DMS79 (cell line): ENCODE results near the gene RNASEH2C.
A peak's percentile ranks its signal among the peaks of the same experiment; 100 is the strongest.
"Not testable (repeated sequence)": the region's sequence is repeated elsewhere in the genome, so short reads cannot be mapped to it uniquely, and the experiment has no call there.

Experiments used
- DNase-seq: peaks from one replicate; lab custom pipeline; 2025; lab: John Stamatoyannopoulos, UW

RNASEH2C gene

GRCh38 chr11:65720211-65720934 is at the start of gene RNASEH2C:
RNASEH2C (minus strand) TSS chr11:65720798; CDS start chr11:65720758, 40 bp downstream.
- peak; percentile 79 for DNase-seq

GRCh38 chr11:65767806-65768205 is 47.2 kb upstream of the RNASEH2C start:
- DNase-seq, result not testable (repeated sequence)

DNA sequence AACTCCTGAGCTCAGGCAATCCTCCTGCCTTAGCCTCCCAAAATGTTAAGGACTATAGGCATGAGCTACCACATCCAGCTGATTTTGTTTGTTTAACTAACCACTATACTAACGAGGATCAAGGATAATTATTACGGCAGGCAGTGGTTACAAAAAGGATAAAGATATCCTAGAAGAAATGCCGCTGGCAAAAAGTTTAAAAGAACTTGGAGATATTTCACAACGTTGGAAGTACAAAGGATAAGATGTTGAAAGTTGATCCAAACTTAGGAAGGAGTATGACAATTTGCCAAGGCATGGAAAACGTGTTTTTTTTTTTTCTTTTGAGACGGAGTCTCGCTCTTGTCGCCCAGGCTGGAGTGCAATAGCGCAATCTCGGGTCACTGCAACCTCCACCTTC is 46.8 kb upstream of the RNASEH2C start:
- DNase-seq, result no peak

DNA sequence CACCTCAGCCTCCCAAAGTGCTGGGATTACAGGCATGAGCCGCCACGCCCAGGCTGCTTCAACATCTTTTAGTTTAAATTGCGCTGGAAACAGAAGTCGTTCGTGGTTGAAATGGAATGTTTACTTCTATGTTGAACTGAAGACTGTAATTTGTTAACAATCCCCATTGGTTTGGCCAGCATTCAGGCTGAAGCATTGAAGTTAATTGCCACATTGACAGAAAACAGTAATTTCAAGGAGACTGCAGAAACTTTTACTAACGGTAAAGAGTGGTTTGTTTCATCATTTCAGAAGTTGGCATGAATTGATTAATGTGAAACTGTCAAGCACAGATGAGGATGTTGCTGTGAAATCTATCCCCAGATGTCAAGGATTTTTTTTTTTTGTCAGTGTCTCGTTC is 45.9 kb upstream of the RNASEH2C start:
- DNase-seq, result no peak

DNA sequence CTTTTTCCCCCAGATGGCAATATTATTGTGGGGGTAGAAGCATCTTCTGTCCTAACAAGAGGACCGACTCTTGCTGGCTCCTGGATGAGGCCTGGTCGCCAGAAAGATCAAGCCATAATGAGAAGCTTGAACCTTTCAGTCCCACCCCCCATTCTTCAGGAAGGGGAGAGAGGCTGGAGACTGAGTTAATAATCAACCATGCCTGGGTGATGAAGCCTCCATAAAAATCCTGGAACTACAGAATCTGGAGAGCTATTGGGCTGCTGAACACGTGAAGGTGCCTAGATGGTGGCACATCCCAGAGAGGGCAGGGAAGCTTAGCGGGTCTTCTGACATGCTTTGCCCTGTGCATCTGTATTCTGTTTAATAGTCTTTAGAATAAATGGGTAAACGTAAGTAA is 43.8 kb upstream of the RNASEH2C start:
- DNase-seq, result no peak

DNA sequence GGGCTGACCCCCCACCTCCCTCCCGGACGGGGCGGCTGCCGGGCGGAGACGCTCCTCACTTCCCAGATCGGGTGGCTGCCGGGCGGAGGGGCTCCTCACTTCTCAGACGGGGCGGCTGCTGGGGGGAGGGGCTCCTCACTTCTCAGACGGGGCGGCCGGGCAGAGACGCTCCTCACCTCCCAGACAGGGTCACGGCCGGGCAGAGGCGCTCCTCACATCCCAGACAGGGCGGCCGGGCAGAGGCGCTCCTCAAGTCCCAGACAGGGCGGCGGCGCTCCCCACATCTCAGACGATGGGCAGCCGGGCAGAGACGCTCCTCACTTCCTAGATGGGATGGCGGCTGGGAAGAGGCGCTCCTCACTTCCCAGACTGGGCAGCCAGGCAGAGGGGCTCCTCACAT is 42.2 kb upstream of the RNASEH2C start:
- not testable (repeated sequence) for DNase-seq

- not testable (repeated sequence) for DNase-seq
These were observed 41.6 kb upstream of the RNASEH2C start for GRCh38 chr11:65762169-65762568.

GRCh38 chr11:65745049-65745448 is 24.5 kb upstream of the RNASEH2C start:
- no peak for DNase-seq

DNA sequence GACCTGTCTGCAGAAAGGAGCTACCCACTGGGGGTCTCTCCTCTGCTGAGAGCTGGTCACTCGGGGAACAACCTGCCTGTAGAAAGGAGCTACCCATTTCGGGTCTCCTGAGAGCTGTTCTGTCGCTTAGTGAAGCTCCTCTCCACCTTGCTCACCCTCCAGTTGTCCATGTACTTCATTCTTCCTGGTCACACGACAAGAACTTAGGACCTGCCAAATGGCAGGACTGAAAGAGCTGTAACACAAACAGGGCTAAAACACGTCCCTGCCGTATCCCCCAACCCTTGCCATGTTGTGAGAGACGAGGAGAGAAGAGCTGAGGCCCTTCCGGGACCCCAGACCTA is 24.1 kb upstream of the RNASEH2C start:
- DNase-seq, result no peak

DNA sequence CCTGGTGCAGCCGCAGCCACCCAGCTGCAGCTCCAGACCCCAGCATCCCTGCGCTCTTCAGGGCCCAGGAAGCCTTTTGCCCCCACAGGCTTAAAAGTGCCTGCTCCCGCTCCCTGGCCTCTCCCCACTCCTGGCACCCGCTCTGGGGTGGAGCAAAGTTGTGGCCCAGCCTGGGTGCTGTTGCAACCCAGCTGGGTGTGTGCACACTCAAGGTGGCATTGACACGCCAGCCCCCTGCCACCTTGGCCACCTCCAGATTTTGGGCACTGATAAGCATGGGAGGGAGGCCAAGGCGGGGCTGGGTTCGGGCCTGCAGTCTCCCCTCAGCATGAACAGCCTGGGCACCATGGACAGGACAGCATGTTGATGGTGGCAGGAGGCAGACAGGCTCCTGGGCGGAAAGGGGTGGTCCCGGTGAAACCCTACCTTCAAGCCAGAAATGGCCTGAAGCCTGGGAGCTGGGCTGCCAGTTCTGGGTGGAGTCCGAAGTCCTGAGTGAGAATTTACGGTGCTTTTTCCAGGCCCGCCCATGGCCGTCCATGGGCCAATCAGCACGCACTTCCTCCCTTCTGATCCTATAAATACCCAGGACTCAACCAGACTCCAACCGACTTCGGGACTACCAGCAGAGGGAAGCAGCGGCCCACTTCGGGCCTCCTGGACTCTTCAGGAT is 23.6 kb upstream of the RNASEH2C start:
- no peak for DNase-seq

DNA sequence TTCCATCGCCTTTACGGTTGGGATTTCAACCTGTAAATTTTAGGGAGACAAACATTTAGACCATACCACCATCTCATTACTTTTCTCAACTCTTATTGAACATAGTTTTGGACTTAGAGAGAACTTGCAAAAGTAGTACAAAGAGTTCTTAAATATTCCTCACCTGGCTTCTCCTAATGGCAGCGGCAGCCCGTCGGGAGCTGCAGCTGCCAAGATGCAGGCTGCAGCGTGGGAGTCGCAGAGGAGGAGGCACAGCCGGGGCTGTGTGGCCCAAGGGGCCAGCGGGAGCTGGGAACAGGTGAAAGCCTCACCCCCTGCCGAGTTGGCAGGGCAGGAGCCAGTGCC is 23.1 kb upstream of the RNASEH2C start:
- DNase-seq, result no peak

DNA sequence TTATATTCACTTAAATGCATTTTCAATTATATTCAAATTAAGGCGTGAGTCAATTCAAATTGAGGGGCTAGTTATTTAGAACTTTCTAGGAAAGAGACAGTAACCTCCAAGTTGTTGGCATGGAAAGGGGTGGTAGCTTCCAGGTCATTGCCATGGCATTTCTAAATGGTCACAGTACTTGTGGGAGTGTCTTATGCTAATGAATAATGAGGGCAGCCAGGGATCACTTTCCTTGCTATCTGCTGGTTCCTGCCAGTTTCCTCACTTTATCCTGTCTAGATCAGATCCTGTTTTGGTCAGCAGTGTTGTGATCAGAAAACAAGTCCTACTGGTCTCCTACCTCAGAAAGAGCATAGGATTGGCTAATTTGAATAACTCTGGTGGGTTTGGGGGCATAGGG is 21.8 kb upstream of the RNASEH2C start:
- no peak for DNase-seq

DNA sequence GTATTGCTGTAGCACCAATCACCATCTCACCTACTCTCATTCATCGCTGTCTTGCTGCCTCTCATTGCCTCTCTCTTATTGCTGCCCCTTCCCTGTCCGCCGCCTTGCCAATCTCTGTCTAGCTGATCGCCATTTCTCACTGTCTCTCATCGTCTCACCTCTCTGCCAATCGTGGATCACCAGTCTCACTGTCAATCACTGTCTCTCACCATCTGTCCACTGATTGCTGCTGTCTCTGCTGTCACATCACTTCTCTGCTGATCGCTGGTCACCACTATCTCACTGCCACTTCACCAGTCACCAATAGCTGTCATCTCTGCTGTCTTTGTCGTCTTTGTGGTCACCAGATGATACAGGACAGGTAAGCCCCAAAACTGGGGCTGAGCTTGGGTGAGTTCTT is 20.6 kb upstream of the RNASEH2C start:
- DNase-seq, result no peak

GRCh38 chr11:65739022-65739421 is 18.4 kb upstream of the RNASEH2C start:
- no peak for DNase-seq

GRCh38 chr11:65736810-65737209 is 16.2 kb upstream of the RNASEH2C start:
- no peak for DNase-seq

GRCh38 chr11:65735111-65735510 is 14.5 kb upstream of the RNASEH2C start:
- DNase-seq, result not testable (repeated sequence)

GRCh38 chr11:65730461-65730860 is 9.9 kb upstream of the RNASEH2C start:
- no peak for DNase-seq

- no peak for DNase-seq
These were observed 7.3 kb upstream of the RNASEH2C start for GRCh38 chr11:65727865-65728264.

GRCh38 chr11:65726660-65727059 is 6.1 kb upstream of the RNASEH2C start:
- DNase-seq, result no peak

DNA sequence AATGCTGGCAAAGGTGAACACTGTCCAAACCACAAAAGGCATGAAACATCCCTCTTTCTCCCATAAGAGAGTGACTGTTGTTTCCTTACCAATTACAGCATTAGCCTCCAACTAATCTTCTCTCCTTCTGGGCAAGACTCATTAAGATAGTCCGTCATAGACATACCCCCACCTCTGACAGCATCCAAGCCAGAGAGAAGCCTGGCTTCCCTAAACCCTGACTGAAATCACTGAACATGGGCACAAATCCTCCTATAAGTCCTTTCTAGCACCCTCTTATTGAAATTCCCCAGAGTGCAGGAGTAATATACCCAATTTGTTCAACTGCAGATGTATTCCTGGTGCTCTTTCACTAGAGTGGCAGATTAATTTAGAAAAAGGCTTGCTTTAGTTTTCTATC is 1.7 kb upstream of the RNASEH2C start:
- DNase-seq, result no peak

GRCh38 chr11:65719871-65720210 is 757 bp downstream of the RNASEH2C start:
- DNase-seq, result no peak

GRCh38 chr11:65718964-65719492 is 1.6 kb downstream of the RNASEH2C start:
- DNase-seq, result no peak

DNA sequence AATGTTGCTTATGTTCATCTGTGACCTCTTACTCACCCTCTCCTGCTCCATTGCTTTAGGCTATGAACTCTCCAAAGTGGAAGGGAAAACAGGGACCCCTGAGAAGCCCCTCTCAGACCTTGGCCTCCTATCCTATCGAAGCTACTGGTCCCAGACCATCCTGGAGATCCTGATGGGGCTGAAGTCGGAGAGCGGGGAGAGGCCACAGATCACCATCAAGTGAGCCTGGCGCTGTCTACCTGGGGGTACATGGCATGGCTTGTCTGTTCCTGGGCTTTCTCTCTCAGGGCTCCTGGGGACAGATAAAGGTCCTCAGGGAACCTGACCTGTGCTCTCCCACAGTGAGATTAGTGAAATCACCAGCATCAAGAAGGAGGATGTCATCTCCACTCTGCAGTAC is 2.1 kb downstream of the RNASEH2C start:
- DNase-seq, result no peak

DNA sequence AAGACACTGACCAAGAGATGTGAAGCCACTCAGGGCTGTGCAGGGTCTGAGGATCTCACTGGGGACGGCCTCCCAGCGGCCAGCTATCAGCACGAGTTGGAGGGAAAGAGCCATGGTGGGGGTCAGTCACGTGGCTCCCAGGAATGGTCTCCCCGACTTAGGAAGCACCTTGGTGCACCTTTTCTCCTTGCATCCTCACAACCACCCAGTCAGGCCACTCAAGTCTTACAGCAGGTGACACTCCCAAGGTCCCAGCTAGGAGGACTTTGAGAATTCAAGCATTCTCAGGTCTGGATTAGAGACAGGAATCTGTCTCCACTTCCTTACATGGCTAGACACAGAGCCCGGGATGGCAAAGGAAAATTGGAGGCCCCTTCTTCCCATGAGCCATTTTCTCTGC is 2.7 kb downstream of the RNASEH2C start:
- no peak for DNase-seq
